ENCODE measurements around the gene ZNF783. TPM values are rescaled to one million over a fixed set of nuclear protein-coding genes. Genes with fewer than 3 reads are reported as not detected.

ZNF783 gene
- total RNA-seq, 1 donor from 2014 or later, result 15.1 TPM

DNA sequence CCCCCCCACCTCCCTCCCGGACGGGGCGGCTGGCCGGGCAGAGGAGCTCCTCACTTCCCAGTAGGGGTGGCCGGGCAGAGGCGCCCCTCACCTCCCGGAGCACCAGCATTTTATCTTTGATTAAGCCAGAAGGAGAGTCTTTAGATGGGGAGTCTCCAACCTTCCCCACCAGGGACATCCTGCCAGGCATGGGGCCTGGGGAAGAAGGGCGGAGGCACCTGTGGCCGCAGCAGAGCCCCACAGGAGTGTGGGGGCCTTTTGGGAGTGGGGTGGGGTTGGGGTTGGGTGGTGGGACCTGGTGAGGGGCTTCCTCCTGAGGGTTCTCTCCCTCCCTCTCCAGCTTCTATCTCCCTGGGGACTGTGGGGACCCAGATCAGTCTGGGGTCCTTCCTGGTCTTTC lies 18.2 kb downstream of the ZNF783 start:
- H3K4me3 ChIP-seq, result no peak overlapping the region
- intact Hi-C loops (cut with DNase I), result no loop called here
- TF ChIP-seq CTCF (IDR thresholded peaks at IDR 0.05), result no peak
- H3K9me3 ChIP-seq, result no peaks in the 10 kb centered on the region
- H3K4me1 ChIP-seq, result peaks cover 6% of the 10 kb centered on the region
- H3K27me3 ChIP-seq (ENCODE audit: low read depth), result no peaks in the 10 kb centered on the region
- no peak overlapping the region for H3K27ac ChIP-seq
- DNase-seq (no peak), ATAC-seq (no peak)
- H3K36me3 ChIP-seq, result peaks cover 60% of the 10 kb centered on the region

GRCh38 chr7:149280661-149281507 lies 18.9 kb downstream of the ZNF783 start:
- H3K9me3 ChIP-seq, result no peaks in the 10 kb centered on the region
- H3K4me3 ChIP-seq, result no peak overlapping the region
- peaks cover 53% of the 10 kb centered on the region for H3K36me3 ChIP-seq
- ATAC-seq (no peak), DNase-seq (no peak)
- no peaks in the 10 kb centered on the region for H3K27me3 ChIP-seq (ENCODE audit: low read depth)
- H3K4me1 ChIP-seq, result peaks cover 13% of the 10 kb centered on the region
- no peak for TF ChIP-seq CTCF (IDR thresholded peaks at IDR 0.05)
- H3K27ac ChIP-seq, result no peak overlapping the region
- intact Hi-C loops (cut with DNase I), result no loop called here

- no peak for DNase-seq
- Histone ChIP-seq H3K4me3 (no peak overlapping the region), H3K27ac (no peak overlapping the region), H3K4me1 (peaks cover 14% of the 10 kb centered on the region), H3K36me3 (peaks cover 45% of the 10 kb centered on the region), H3K9me3 (no peaks in the 10 kb centered on the region), H3K27me3 (ENCODE audit: low read depth) (no peaks in the 10 kb centered on the region)
- ATAC-seq, result no peak
- intact Hi-C loops (cut with DNase I), result no loop called here
- no peak for TF ChIP-seq CTCF (IDR thresholded peaks at IDR 0.05)
Observed at GRCh38 chr7:149281508-149282330, 19.7 kb downstream of the ZNF783 start.

- Histone ChIP-seq H3K9me3 (no peaks in the 10 kb centered on the region), H3K4me1 (peaks cover 14% of the 10 kb centered on the region), H3K27ac (no peak overlapping the region), H3K36me3 (peaks cover 41% of the 10 kb centered on the region), H3K27me3 (ENCODE audit: low read depth) (no peaks in the 10 kb centered on the region), H3K4me3 (no peak overlapping the region)
- no peak for TF ChIP-seq CTCF (IDR thresholded peaks at IDR 0.05)
- ATAC-seq (no peak), DNase-seq (no peak)
- intact Hi-C loops (cut with DNase I), result no loop called here
Observed at GRCh38 chr7:149282331-149282655, 20.3 kb downstream of the ZNF783 start.

- no peaks in the 10 kb centered on the region for H3K9me3 ChIP-seq
- no peak for ATAC-seq
- H3K4me1 ChIP-seq, result peaks cover 14% of the 10 kb centered on the region
- H3K27ac ChIP-seq, result no peak overlapping the region
- DNase-seq, result no peak
- no peaks in the 10 kb centered on the region for H3K27me3 ChIP-seq (ENCODE audit: low read depth)
- peaks cover 31% of the 10 kb centered on the region for H3K36me3 ChIP-seq
- no peak overlapping the region for H3K4me3 ChIP-seq
- intact Hi-C loops (cut with DNase I), result no loop called here
- no peak for TF ChIP-seq CTCF (IDR thresholded peaks at IDR 0.05)
Observed at GRCh38 chr7:149283321-149283720, 21.3 kb downstream of the ZNF783 start.

Data from lower lobe of right lung (tissue), 2 donors.